Lower lobe of right lung (tissue), 2 donors: ENCODE results near the gene DUSP18. TPM values are rescaled to one million over a fixed set of nuclear protein-coding genes. Genes with fewer than 3 reads are reported as not detected.
A peak's percentile ranks its signal among the peaks of the same experiment; 100 is the strongest.

Source experiments
- ATAC-seq, 2 donors: fragments of 200-7000 bp; cut with Tn5 transposase; one replicate each; pipeline ENCODE4 v1.9.1; 2020 to 2022; ENCODE audit warnings: mild to moderate bottlenecking in 2 of 2, moderate library complexity in 2 of 2
- DNase-seq: peaks from one replicate; pipeline ENCODE4 v3.0.0-alpha.2; 2020
- H3K27ac ChIP-seq: fragments of 200-600 bp; one replicate; pipeline ENCODE4 v1.8.0; 2022
- H3K27me3 ChIP-seq: fragments of 200-600 bp; one replicate; pipeline ENCODE4 v1.8.0; 2022; ENCODE audit warnings: low read depth
- H3K36me3 ChIP-seq: fragments of 200-600 bp; one replicate; pipeline ENCODE4 v1.8.0; 2022; ENCODE audit warnings: mild to moderate bottlenecking
- H3K4me1 ChIP-seq: fragments of 200-600 bp; one replicate; pipeline ENCODE4 v1.8.0; 2022
- H3K4me3 ChIP-seq: fragments of 200-600 bp; one replicate; pipeline ENCODE4 v1.8.0; 2022; ENCODE audit warnings: mild to moderate bottlenecking
- H3K9me3 ChIP-seq: fragments of 200-600 bp; one replicate; pipeline ENCODE4 v1.8.0; 2022
- CTCF ChIP-seq: fragments of 200-600 bp; IDR thresholded peaks from one replicate; pipeline ENCODE4 v1.8.0; 2022; ENCODE audit warnings: antibody characterized with exemption, mild to moderate bottlenecking
- intact Hi-C: fragments of 100-400 bp; cut with DNase I; formaldehyde crosslinking; loops from one replicate; pipeline ENCODE4 v1.11.0; 2022
- total RNA-seq: library from RNA; stranded (reverse); fragmentation: NEBNext Ultra II Directional; extraction: Animal tissue kit (Norgen Biotek cat#: 25700); gene quantifications from one replicate; pipeline ENCODE4 v1.2.1, GENCODE V29; 2021
- donor health status: DM: no; HTN: yes; CAD: no; lungs with severe emphysema.

DUSP18 gene
- total RNA-seq, 1 donor from 2014 or later: 21.5 TPM

- Histone ChIP-seq H3K9me3 (no peaks in the 10 kb centered on the region), H3K27ac (no peak overlapping the region), H3K27me3 (peaks cover 7% of the 10 kb centered on the region), H3K36me3 (no peaks in the 10 kb centered on the region), H3K4me3 (peak overlapping the region; percentile 67), H3K4me1 (peaks cover 15% of the 10 kb centered on the region)
- DNase-seq (no peak), ATAC-seq (peak; percentile 45 to 53)
- no peak for TF ChIP-seq CTCF
- intact Hi-C loops: no loop called here
Measured at GRCh38 chr22:30695351-30695851, 27.7 kb upstream of the DUSP18 start.

- H3K36me3 ChIP-seq: no peaks in the 10 kb centered on the region
- peak; percentile 65 for DNase-seq
Measured at GRCh38 chr22:30694640-30695350, 27.1 kb upstream of the DUSP18 start, which contains the start of gene OSBP2. OSBP2 (plus strand) TSS chr22:30694874; CDS start chr22:30694910, 36 bp downstream.

GRCh38 chr22:30694171-30694639 is 26.5 kb upstream of the DUSP18 start:
- Histone ChIP-seq H3K4me1 (peaks cover 15% of the 10 kb centered on the region), H3K9me3 (no peaks in the 10 kb centered on the region), H3K27me3 (peaks cover 7% of the 10 kb centered on the region), H3K4me3 (peak overlapping the region; percentile 67), H3K36me3 (no peaks in the 10 kb centered on the region), H3K27ac (peak overlapping the region; percentile 83)
- peak; percentile 85 to 90 for ATAC-seq
- DNase-seq: peak; percentile 79
- intact Hi-C loops: no loop called here
- TF ChIP-seq CTCF: no peak

More at GRCh38 chr22:30694640-30695350, 27.1 kb upstream of the DUSP18 start, which contains the start of gene OSBP2:
- Histone ChIP-seq H3K4me1 (peaks cover 15% of the 10 kb centered on the region), H3K27ac (peak within 1 kb of the TSS; percentile 83), H3K27me3 (peaks cover 7% of the 10 kb centered on the region), H3K9me3 (no peaks in the 10 kb centered on the region), H3K4me3 (peak within 1 kb of the TSS; percentile 67)
- peak; percentile 88 to 89 for ATAC-seq
- TF ChIP-seq CTCF: no peak
- intact Hi-C loops: no loop called here

- TF ChIP-seq CTCF: no peak
- H3K9me3 ChIP-seq: no peaks in the 10 kb centered on the region
- intact Hi-C loops: no loop called here
- no peak for ATAC-seq
- H3K4me1 ChIP-seq: peaks cover 15% of the 10 kb centered on the region
- H3K4me3 ChIP-seq: no peak overlapping the region
- no peaks in the 10 kb centered on the region for H3K36me3 ChIP-seq
- DNase-seq: no peak
- no peak overlapping the region for H3K27ac ChIP-seq
- H3K27me3 ChIP-seq: peaks cover 7% of the 10 kb centered on the region
Measured at GRCh38 chr22:30691204-30691603, 23.5 kb upstream of the DUSP18 start.

- no peaks in the 10 kb centered on the region for H3K36me3 ChIP-seq
- no peaks in the 10 kb centered on the region for H3K27me3 ChIP-seq
- no peaks in the 10 kb centered on the region for H3K9me3 ChIP-seq
- no peak overlapping the region for H3K4me3 ChIP-seq
- H3K27ac ChIP-seq: no peak overlapping the region
- no peak for TF ChIP-seq CTCF
- no peak for DNase-seq
- ATAC-seq: no peak
- peaks cover 7% of the 10 kb centered on the region for H3K4me1 ChIP-seq
- intact Hi-C loops: no loop called here
Measured at GRCh38 chr22:30689622-30690021, 21.9 kb upstream of the DUSP18 start.
